H1 (cell line): Measurements from ENCODE around the gene ERI3. TPM values are rescaled to one million over a fixed set of nuclear protein-coding genes. Genes with fewer than 3 reads are reported as not detected.

ENCODE experiments used
- BACH1 ChIP-seq: IDR thresholded peaks from 2 replicates; pipeline ENCODE4 v1.6.1; 2012; ENCODE audit warnings: low read length, improper control_type of control experiment
- CBX5 ChIP-seq: fragments of 300-800, 300-1000 bp; sonication (generic); IDR thresholded peaks from 2 replicates; pipeline ENCODE4 v1.7.1; 2016; ENCODE audit warnings: antibody characterized with exemption, low read length, low read depth
- JUN ChIP-seq: IDR thresholded peaks from 2 replicates; pipeline ENCODE4 v1.6.1; 2011; ENCODE audit warnings: low read depth, mild to moderate bottlenecking, improper control_type of control experiment, low read length
- MAFK ChIP-seq: IDR thresholded peaks from 2 replicates; pipeline ENCODE4 v1.6.1; 2012; ENCODE audit warnings: low read depth, mild to moderate bottlenecking, improper control_type of control experiment, low read length
- NRF1 ChIP-seq: IDR thresholded peaks from 2 replicates; pipeline ENCODE4 v1.6.1; 2011; ENCODE audit warnings: mild to moderate bottlenecking, low read depth, low read length, improper control_type of control experiment
- ZNF274 ChIP-seq: IDR thresholded peaks from 2 replicates; pipeline ENCODE4 v1.7.0; 2012; ENCODE audit warnings: low read length, borderline replicate concordance; ENCODE audit errors: extremely low read depth
- polyA plus RNA-seq, 7 experiments: library from polyadenylated mRNA; depleted of rRNA in 3 of 7; stranded (reverse) in 5 of 7; unstranded in 2 of 7; fragments of >200 nt in 5 of 7; fragments of 200-250 nt in 2 of 7; gene quantifications; 1 replicate in 5 of 7; 2 replicates in 1 of 7; 4 replicates in 1 of 7; pipeline versions ENCODE4 v1.2.1 to v1.2.3, GENCODE V29; 2011 to 2013; ENCODE audit warnings: missing spikeins in 2 of 7, mixed read lengths in 2 of 7
- total RNA-seq: library from RNA; stranded (reverse); fragmentation: NEBNext Ultra II Directional; extraction: Animal tissue kit (Norgen Biotek cat#: 25700); gene quantifications from 2 replicates; pipeline ENCODE4 v1.2.1, GENCODE V29; 2021
- TF ChIP-seq, protein P1 (sequence below): IDR thresholded peaks from 2 replicates; pipeline ENCODE4 v1.6.1; 2012; ENCODE audit warnings: low read length, inconsistent platforms

ERI3 gene
- total and polyA plus RNA-seq, 2 of the 8 experiments (the other 6 are each of a cell fraction or from before 2014, with no cell fraction given) = 81.1 to 199 TPM

DNA sequence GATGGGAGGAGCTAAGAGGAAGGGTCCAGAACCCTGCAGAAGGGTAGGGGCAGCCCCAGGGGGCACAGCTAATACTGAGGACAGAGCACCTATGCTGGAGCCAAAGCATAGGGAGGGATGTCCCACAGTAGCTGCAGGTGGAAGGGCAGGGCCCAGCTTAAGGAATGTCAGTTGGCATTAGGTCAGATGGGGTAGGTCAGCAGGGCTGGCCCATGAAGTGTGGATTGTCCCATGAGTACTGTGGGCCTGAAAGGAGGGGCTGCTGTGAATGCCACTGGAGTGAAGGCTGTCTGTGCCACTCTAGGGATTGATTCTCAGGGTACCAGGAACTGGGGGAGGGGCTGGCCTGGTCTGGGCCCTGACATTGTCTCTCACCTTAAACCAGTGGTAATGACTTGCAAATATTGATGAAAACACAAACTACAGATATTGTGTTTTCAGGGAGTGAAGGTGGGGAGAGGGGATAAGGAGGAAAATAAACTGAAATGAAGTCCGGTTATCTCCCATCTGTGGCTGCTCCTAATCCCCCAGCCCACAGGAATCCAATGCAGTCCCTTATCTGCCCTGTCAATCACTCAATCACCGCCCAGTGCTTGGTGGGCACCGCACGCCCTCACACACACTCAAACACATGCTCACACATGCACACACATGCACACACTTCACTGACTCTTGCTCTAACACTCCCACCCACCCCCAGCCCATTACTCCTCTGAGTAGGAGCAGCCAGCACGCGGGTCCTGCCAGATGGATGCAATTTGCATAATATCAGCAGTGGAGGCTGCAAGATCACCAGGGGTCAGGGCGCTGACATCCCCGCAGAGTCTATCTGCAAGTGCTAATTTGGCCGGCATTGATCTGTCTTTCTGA lies 114.0 kb downstream of the ERI3 start (continued):
- TF ChIP-seq NRF1 = no peak
- TF ChIP-seq BACH1 = no peak
- TF ChIP-seq JUN = no peak
- TF ChIP-seq, protein P1, sequence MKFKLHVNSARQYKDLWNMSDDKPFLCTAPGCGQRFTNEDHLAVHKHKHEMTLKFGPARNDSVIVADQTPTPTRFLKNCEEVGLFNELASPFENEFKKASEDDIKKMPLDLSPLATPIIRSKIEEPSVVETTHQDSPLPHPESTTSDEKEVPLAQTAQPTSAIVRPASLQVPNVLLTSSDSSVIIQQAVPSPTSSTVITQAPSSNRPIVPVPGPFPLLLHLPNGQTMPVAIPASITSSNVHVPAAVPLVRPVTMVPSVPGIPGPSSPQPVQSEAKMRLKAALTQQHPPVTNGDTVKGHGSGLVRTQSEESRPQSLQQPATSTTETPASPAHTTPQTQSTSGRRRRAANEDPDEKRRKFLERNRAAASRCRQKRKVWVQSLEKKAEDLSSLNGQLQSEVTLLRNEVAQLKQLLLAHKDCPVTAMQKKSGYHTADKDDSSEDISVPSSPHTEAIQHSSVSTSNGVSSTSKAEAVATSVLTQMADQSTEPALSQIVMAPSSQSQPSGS = no peak
- TF ChIP-seq CBX5 = no peak
- TF ChIP-seq ZNF274 = no peak
- no peak for TF ChIP-seq MAFK
